ENCODE results near the gene CCDC88A. TPM values are rescaled to one million over a fixed set of nuclear protein-coding genes. Genes with fewer than 3 reads are reported as not detected.

CCDC88A gene
- total RNA-seq, 1 experiment from 2014 or later, result 12.3 TPM

DNA sequence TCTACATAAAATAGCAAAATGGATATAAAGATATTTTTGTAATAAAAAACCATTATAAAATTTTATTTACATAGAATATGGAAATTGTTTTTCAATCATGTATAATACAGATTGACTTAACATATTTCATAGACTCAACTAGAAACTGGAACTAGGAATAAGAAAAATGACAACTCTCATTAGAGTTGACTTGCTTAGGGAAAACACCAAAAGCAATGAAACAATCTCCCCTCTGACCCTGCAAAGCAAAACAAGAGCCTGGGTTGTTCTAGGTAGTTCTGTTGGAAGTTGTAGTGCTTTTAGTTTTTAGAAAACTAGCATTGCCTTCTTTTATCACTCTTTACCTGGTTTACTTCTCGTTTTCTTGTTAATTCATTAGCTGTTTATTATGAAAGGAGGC lies 118.4 kb downstream of the CCDC88A start:
- no peaks in the 10 kb centered on the region for H3K36me3 ChIP-seq (ENCODE audit: low read depth)
- DNase-seq, result no peak
- H3K4me1 ChIP-seq (replicated peaks; ENCODE audit: insufficient read depth), result no peaks in the 10 kb centered on the region
- ChIA-PET CTCF (no interaction called here), POLR2A (ENCODE audit: unreplicated experiment) (no interaction called here)
- H3F3A ChIP-seq (ENCODE audit: insufficient read depth, low read depth), result no peaks in the 10 kb centered on the region; the same call in 1 of the 2 replicates
- no peak overlapping the region for H2AFZ ChIP-seq
- intact Hi-C loops (cut with micrococcal nuclease; ENCODE audit: unreplicated experiment), result no loop called here
- H4K20me1 ChIP-seq (ENCODE audit: insufficient read depth), result no peaks in the 10 kb centered on the region
- no peak overlapping the region for H3K27ac ChIP-seq
- no peaks in the 10 kb centered on the region for H3K79me2 ChIP-seq (ENCODE audit: low read depth)
- no peak overlapping the region for H3K4me2 ChIP-seq
- no peak for TF ChIP-seq EZH2 (IDR thresholded peaks at IDR 0.05; ENCODE audit: low read depth)
- TF ChIP-seq, protein P1, sequence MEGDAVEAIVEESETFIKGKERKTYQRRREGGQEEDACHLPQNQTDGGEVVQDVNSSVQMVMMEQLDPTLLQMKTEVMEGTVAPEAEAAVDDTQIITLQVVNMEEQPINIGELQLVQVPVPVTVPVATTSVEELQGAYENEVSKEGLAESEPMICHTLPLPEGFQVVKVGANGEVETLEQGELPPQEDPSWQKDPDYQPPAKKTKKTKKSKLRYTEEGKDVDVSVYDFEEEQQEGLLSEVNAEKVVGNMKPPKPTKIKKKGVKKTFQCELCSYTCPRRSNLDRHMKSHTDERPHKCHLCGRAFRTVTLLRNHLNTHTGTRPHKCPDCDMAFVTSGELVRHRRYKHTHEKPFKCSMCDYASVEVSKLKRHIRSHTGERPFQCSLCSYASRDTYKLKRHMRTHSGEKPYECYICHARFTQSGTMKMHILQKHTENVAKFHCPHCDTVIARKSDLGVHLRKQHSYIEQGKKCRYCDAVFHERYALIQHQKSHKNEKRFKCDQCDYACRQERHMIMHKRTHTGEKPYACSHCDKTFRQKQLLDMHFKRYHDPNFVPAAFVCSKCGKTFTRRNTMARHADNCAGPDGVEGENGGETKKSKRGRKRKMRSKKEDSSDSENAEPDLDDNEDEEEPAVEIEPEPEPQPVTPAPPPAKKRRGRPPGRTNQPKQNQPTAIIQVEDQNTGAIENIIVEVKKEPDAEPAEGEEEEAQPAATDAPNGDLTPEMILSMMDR (conservative IDR thresholded peaks at IDR 0.05), result no peak
- no peak overlapping the region for H3K4me3 ChIP-seq
- H3K27me3 ChIP-seq (ENCODE audit: insufficient read depth, low read depth), result no peaks in the 10 kb centered on the region
- no peaks in the 10 kb centered on the region for H3K9me3 ChIP-seq (ENCODE audit: insufficient read depth, low read depth)
- no peaks in the 10 kb centered on the region for H3K9me2 ChIP-seq (ENCODE audit: insufficient read depth)
- no TSS peak for BruUV-seq (replicated peaks)

DNA sequence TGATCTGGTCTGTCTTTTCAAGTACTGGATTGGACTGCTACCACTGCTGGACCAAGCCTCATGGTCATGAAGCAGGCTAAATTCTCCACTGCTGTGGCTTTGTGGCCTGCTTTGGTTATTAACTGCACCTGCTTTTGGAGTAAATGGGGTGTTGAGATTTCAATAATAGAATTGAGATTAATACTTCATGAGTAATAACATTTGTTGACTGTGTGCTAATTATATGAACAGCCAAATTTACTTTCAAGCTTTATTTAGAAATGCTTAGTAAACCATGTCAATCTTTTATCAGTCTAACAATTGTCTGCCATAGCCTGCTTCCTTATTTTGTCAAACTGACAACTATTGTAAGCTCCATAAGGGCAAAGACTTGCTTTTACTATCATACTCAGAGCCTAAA lies 123.3 kb downstream of the CCDC88A start:
- H3K36me3 ChIP-seq (ENCODE audit: low read depth), result no peaks in the 10 kb centered on the region
- intact Hi-C loops (cut with micrococcal nuclease; ENCODE audit: unreplicated experiment), result no loop called here
- no peak overlapping the region for H2AFZ ChIP-seq
- H3K9me3 ChIP-seq (ENCODE audit: insufficient read depth, low read depth), result no peaks in the 10 kb centered on the region
- no peak overlapping the region for H3K27ac ChIP-seq
- no peaks in the 10 kb centered on the region for H3K9me2 ChIP-seq (ENCODE audit: insufficient read depth)
- H3K4me1 ChIP-seq (replicated peaks; ENCODE audit: insufficient read depth), result no peaks in the 10 kb centered on the region
- no peaks in the 10 kb centered on the region for H3F3A ChIP-seq (ENCODE audit: insufficient read depth, low read depth)
- no TSS peak for BruUV-seq (replicated peaks)
- H3K27me3 ChIP-seq (ENCODE audit: insufficient read depth, low read depth), result no peaks in the 10 kb centered on the region
- no peak overlapping the region for H3K4me2 ChIP-seq
- ChIA-PET POLR2A (ENCODE audit: unreplicated experiment) (no interaction called here), CTCF (no interaction called here)
- H3K4me3 ChIP-seq, result no peak overlapping the region
- H4K20me1 ChIP-seq (ENCODE audit: insufficient read depth), result no peaks in the 10 kb centered on the region
- no peak for DNase-seq
- TF ChIP-seq, protein P1 (conservative IDR thresholded peaks at IDR 0.05), result no peak
- no peak for TF ChIP-seq EZH2 (IDR thresholded peaks at IDR 0.05; ENCODE audit: low read depth)
- no peaks in the 10 kb centered on the region for H3K79me2 ChIP-seq (ENCODE audit: low read depth)

DNA sequence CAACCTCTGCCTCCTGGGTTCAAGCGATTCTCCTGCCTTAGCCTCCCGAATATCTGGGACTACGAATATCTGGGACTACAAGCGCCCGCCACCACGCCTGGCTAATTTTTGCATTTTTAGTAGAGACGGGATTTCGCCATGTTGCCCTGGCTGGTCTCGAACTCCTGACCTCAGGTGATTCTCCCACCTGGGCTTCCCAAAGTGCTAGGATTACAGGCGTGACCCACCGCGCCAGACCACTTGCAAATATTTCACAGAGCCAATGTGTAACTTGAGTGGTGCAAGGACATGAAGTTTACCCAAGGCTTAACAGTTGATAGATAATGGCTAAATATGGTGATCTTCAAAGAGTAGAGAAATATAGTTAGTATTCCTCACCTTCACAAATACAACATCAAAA lies 136.6 kb downstream of the CCDC88A start:
- H3K4me3 ChIP-seq, result peak overlapping the region; percentile 80; the same call in 1 of the 2 replicates
- H2AFZ ChIP-seq, result no peak overlapping the region
- no TSS peak for BruUV-seq (replicated peaks)
- H3F3A ChIP-seq (ENCODE audit: insufficient read depth, low read depth), result no peaks in the 10 kb centered on the region
- intact Hi-C loops (cut with micrococcal nuclease; ENCODE audit: unreplicated experiment), result loop anchor here (2.0 kb wide), 1 partner anchor 334 kb away; the partner anchor contains the start of gene PPP4R3B
- no peak overlapping the region for H3K27ac ChIP-seq
- ChIA-PET POLR2A (ENCODE audit: unreplicated experiment) (no interaction called here), CTCF (no interaction called here)
- DNase-seq, result no peak
- no peak for TF ChIP-seq EZH2 (IDR thresholded peaks at IDR 0.05; ENCODE audit: low read depth)
- TF ChIP-seq, protein P1 (conservative IDR thresholded peaks at IDR 0.05), result no peak
- H3K4me1 ChIP-seq (replicated peaks; ENCODE audit: insufficient read depth), result peaks cover 12% of the 10 kb centered on the region; the same call in 1 of the 2 replicates
- H3K4me2 ChIP-seq, result peak overlapping the region; percentile 80
- no peaks in the 10 kb centered on the region for H3K9me2 ChIP-seq (ENCODE audit: insufficient read depth)
- H3K36me3 ChIP-seq (ENCODE audit: low read depth), result no peaks in the 10 kb centered on the region
- H4K20me1 ChIP-seq (ENCODE audit: insufficient read depth), result no peaks in the 10 kb centered on the region
- 0 out of 2 replicates have a peak, but pooled peaks cover 5% of the 10 kb centered on the region for H3K79me2 ChIP-seq (ENCODE audit: low read depth)
- H3K27me3 ChIP-seq (ENCODE audit: insufficient read depth, low read depth), result no peaks in the 10 kb centered on the region
- H3K9me3 ChIP-seq (ENCODE audit: insufficient read depth, low read depth), result no peaks in the 10 kb centered on the region
